H1 (cell line): ENCODE results near the gene ZNF226. TPM values are rescaled to one million over a fixed set of nuclear protein-coding genes. Genes with fewer than 3 reads are reported as not detected.

ENCODE experiments used
- ASH2L ChIP-seq: fragments of 200-600, 300-600 bp; sonication (generic); IDR thresholded peaks from one replicate; pipeline ENCODE4 v1.7.1; 2017; ENCODE audit warnings: low read length
- CBX5 ChIP-seq: fragments of 300-800, 300-1000 bp; sonication (generic); IDR thresholded peaks from 2 replicates; pipeline ENCODE4 v1.7.1; 2016; ENCODE audit warnings: antibody characterized with exemption, low read length, low read depth
- CEBPB ChIP-seq: IDR thresholded peaks from 2 replicates; pipeline ENCODE4 v1.6.1; 2012; ENCODE audit warnings: low read depth, low read length
- CTBP2 ChIP-seq: IDR thresholded peaks from 2 replicates; pipeline ENCODE4 v1.7.0; 2011; ENCODE audit warnings: borderline replicate concordance, mild to moderate bottlenecking, moderate library complexity, mixed read lengths, low read length; ENCODE audit not compliant: insufficient read depth, insufficient read length
- FOSL1 ChIP-seq: IDR thresholded peaks from 2 replicates; pipeline ENCODE4 v1.6.1; 2011; ENCODE audit warnings: mild to moderate bottlenecking, low read depth, low read length, moderate library complexity; ENCODE audit not compliant: insufficient read depth
- HDAC2 ChIP-seq, 2 experiments: fragments of 300-600 bp in 1 of 2; sonication (generic) in 1 of 2; IDR thresholded peaks; 2 replicates each; pipeline ENCODE4 v1.6.1; 2011 to 2012; ENCODE audit warnings: low read depth in 2 of 2, low read length in 2 of 2, mild to moderate bottlenecking in 2 of 2, moderate library complexity in 2 of 2, borderline replicate concordance in 1 of 2, inconsistent platforms in 1 of 2
- JUND ChIP-seq: IDR thresholded peaks from 2 replicates; pipeline ENCODE4 v1.6.1; 2011; ENCODE audit warnings: mild to moderate bottlenecking, improper control_type of control experiment, low read length
- KDM1A ChIP-seq: fragments of 200-600, 300-600 bp; sonication (generic); IDR thresholded peaks from 2 replicates; pipeline ENCODE4 v1.7.1; 2016; ENCODE audit warnings: mild to moderate bottlenecking, low read length, borderline replicate concordance
- KDM4A ChIP-seq: IDR thresholded peaks from one replicate; pipeline ENCODE4 v1.7.1; 2012; ENCODE audit warnings: low read depth, mild to moderate bottlenecking, moderate library complexity, low read length, inconsistent platforms; ENCODE audit not compliant: severe bottlenecking
- KDM5A ChIP-seq: fragments of 200-600 bp; IDR thresholded peaks from 2 replicates; pipeline ENCODE4 v1.7.1; 2012; ENCODE audit warnings: mild to moderate bottlenecking, low read length, inconsistent platforms, mixed read lengths
- MAFK ChIP-seq: IDR thresholded peaks from 2 replicates; pipeline ENCODE4 v1.6.1; 2012; ENCODE audit warnings: low read depth, mild to moderate bottlenecking, improper control_type of control experiment, low read length
- NANOG ChIP-seq: IDR thresholded peaks from 2 replicates; pipeline ENCODE4 v1.6.1; 2011; ENCODE audit warnings: low read length, low read depth, mild to moderate bottlenecking, inconsistent platforms; ENCODE audit not compliant: insufficient read depth, poor library complexity, severe bottlenecking
- POLR2AphosphoS5 ChIP-seq: IDR thresholded peaks from 2 replicates; pipeline ENCODE4 v1.6.1; 2011; ENCODE audit warnings: low read depth, low read length
- POU5F1 ChIP-seq: IDR thresholded peaks from 2 replicates; pipeline ENCODE4 v1.6.1; 2011; ENCODE audit warnings: low read depth, mild to moderate bottlenecking, low read length, moderate library complexity
- RNF2 ChIP-seq: fragments of 200-900, 300-1000 bp; sonication (generic); IDR thresholded peaks from 2 replicates; pipeline ENCODE4 v1.7.1; 2016; ENCODE audit warnings: borderline replicate concordance, low read depth, mild to moderate bottlenecking, antibody characterized with exemption, low read length; ENCODE audit not compliant: poor library complexity, severe bottlenecking; ENCODE audit errors: missing control alignments
- SAP30 ChIP-seq: fragments of 300-600 bp; sonication (generic); IDR thresholded peaks from 2 replicates; pipeline ENCODE4 v1.7.1; 2012; ENCODE audit warnings: low read length, moderate library complexity, mild to moderate bottlenecking, inconsistent platforms; ENCODE audit not compliant: insufficient read depth, insufficient replicate concordance
- SIN3A ChIP-seq, 2 experiments: IDR thresholded peaks in 1 of 2; conservative IDR thresholded peaks in 1 of 2; 2 replicates each; pipeline ENCODE4 v1.6.1; 2011 to 2012; ENCODE audit warnings: low read length in 2 of 2, improper control_type of control experiment in 1 of 2, low read depth in 1 of 2, mild to moderate bottlenecking in 1 of 2
- SIX5 ChIP-seq: IDR thresholded peaks from 2 replicates; pipeline ENCODE4 v1.6.1; 2011; ENCODE audit warnings: mild to moderate bottlenecking, low read depth, low read length
- SUZ12 ChIP-seq: fragments of 200-600 bp; sonication (generic); IDR thresholded peaks from 2 replicates; pipeline ENCODE4 v1.6.1; 2012; ENCODE audit warnings: mild to moderate bottlenecking, inconsistent platforms, low read length, moderate library complexity, mixed read lengths
- TAF7 ChIP-seq: optimal IDR thresholded peaks from 2 replicates; pipeline ENCODE3; 2011; ENCODE audit warnings: low read depth, mild to moderate bottlenecking, inconsistent platforms, low read length, moderate library complexity, borderline replicate concordance
- TBP ChIP-seq: IDR thresholded peaks from 2 replicates; pipeline ENCODE4 v1.6.1; 2011; ENCODE audit warnings: low read depth, low read length, improper control_type of control experiment
- TCF12 ChIP-seq: IDR thresholded peaks from 2 replicates; pipeline ENCODE4 v1.6.1; 2011; ENCODE audit warnings: low read depth, mild to moderate bottlenecking, low read length
- TEAD4 ChIP-seq: IDR thresholded peaks from 2 replicates; pipeline ENCODE4 v1.6.1; 2012; ENCODE audit warnings: low read depth, low read length, inconsistent platforms, mixed read lengths
- polyA plus RNA-seq, 7 experiments: library from polyadenylated mRNA; depleted of rRNA in 3 of 7; stranded (reverse) in 5 of 7; unstranded in 2 of 7; fragments of >200 nt in 5 of 7; fragments of 200-250 nt in 2 of 7; gene quantifications; 1 replicate in 5 of 7; 2 replicates in 1 of 7; 4 replicates in 1 of 7; pipeline versions ENCODE4 v1.2.1 to v1.2.3, GENCODE V29; 2011 to 2013; ENCODE audit warnings: missing spikeins in 2 of 7, mixed read lengths in 2 of 7
- total RNA-seq: library from RNA; stranded (reverse); fragmentation: NEBNext Ultra II Directional; extraction: Animal tissue kit (Norgen Biotek cat#: 25700); gene quantifications from 2 replicates; pipeline ENCODE4 v1.2.1, GENCODE V29; 2021
- TF ChIP-seq, protein P1 (sequence below): IDR thresholded peaks from 2 replicates; pipeline ENCODE4 v1.6.1; 2012; ENCODE audit warnings: inconsistent platforms

Gene ZNF226
- total and polyA plus RNA-seq, 2 of the 8 experiments (the other 6 are each of a cell fraction or from before 2014, with no cell fraction given): 4.1 to 18.3 TPM

DNA sequence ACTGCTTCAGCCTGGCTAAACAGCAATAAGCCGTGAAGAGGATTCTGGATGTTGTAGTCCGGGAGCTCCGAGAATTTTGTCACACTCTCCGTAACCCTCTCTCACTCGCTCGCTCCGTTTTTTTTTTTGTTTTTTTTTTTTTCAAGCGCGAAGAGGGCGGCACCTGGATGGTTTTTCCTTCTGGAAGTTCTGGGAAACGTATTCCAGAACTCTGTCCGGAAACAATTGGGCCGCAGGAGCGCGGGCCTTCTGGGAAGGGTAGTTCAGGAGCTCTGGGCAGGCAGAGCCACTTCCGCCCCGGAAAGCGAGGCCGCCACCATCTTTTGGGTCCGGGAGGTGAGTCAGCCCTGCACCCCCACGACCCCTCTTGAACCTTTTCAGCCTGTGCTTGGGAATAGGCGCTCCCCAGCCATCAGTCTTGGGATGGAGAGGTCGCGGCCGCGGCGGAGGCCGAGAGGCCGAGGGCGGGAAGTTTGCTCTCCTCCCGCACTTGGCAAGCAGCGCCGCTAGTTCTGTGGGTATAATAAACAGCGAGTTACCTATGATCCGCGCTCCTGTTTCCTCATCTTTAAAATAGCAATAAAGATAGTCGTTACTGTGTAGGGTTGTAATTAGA, 47.5 kb downstream of the ZNF226 start, which contains the start of gene ZNF227 (continued):
- TF ChIP-seq, protein P1, sequence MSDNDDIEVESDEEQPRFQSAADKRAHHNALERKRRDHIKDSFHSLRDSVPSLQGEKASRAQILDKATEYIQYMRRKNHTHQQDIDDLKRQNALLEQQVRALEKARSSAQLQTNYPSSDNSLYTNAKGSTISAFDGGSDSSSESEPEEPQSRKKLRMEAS: no peak
- no peak for TF ChIP-seq KDM1A
- peak; percentile 52 to 68; a peak in 1 of 4 replicates for TF ChIP-seq SIN3A (conservative IDR thresholded peaks at IDR 0.05 in 1 of 2, IDR thresholded peaks at IDR 0.05 in 1 of 2; ENCODE audit: low read depth in 1 of 2, low read length in 2 of 2)
- peak; percentile 46 for TF ChIP-seq TAF7
- peak; percentile 71 for TF ChIP-seq POLR2AphosphoS5
- TF ChIP-seq SUZ12: no peak
- peak; percentile 82 for TF ChIP-seq SIX5
- TF ChIP-seq SAP30: no peak
- no peak for TF ChIP-seq CTBP2
- TF ChIP-seq MAFK: no peak
- TF ChIP-seq KDM5A: no peak
- no peak for TF ChIP-seq FOSL1
- no peak for TF ChIP-seq CBX5
- no peak for TF ChIP-seq HDAC2 (IDR thresholded peaks at IDR 0.05; ENCODE audit: borderline replicate concordance in 1 of 2, low read depth in 2 of 2, low read length in 2 of 2)
- no peak for TF ChIP-seq CEBPB
- no peak for TF ChIP-seq TEAD4
- TF ChIP-seq ASH2L: peak; percentile 49
- TF ChIP-seq NANOG: no peak
- TF ChIP-seq POU5F1: no peak
- TF ChIP-seq JUND: peak; percentile 84
- TF ChIP-seq TBP: peak; percentile 52; the same call in 1 of the 2 replicates
- peak; percentile 69 for TF ChIP-seq KDM4A
- TF ChIP-seq RNF2: no peak
- TF ChIP-seq TCF12: no peak
